ENCODE data around the gene FBXW7.

- no peak for TF ChIP-seq CTCF (IDR thresholded peaks at IDR 0.05)
- TF ChIP-seq POLR2A (IDR thresholded peaks at IDR 0.05): no peak
Observed at GRCh38 chr4:152579916-152580315, 44.0 kb upstream of the FBXW7 start.

Measured in transverse colon (tissue), 3 donors.